RWPE1 (cell line): ENCODE results near the gene HMOX2.

Source experiments
- CTCF ChIA-PET: fragments of 350-600 bp; sonication (Branson Sonifier 250); formaldehyde crosslinking; extraction: SDS; loops from one replicate; lab custom pipeline; 2021; lab: Yijun Ruan, JAX
- POLR2A ChIA-PET: fragments of 400-600 bp; formaldehyde crosslinking; extraction: SDS; loops from one replicate; lab custom pipeline; 2020; ENCODE audit warnings: antibody characterized with exemption; ENCODE audit not compliant: low non-redundant PET; lab: Yijun Ruan, JAX
- DNase-seq: peaks from one replicate; pipeline ENCODE4 v3.0.0; 2012; ENCODE audit warnings: low spot score
- H3K27ac ChIP-seq: fragments of 450-650 bp; 2 replicates; pipeline ENCODE4 v1.5.1; 2017
- CTCF ChIP-seq: fragments of 450-650 bp; conservative IDR thresholded peaks from 2 replicates; pipeline ENCODE4 v1.5.1; 2017; ENCODE audit warnings: low read depth, mild to moderate bottlenecking

Gene HMOX2

GRCh38 chr16:4433914-4434787 lies 42.0 kb upstream of the HMOX2 start:
- no peak for TF ChIP-seq CTCF
- H3K27ac ChIP-seq: no peak overlapping the region
- ChIA-PET POLR2A (interaction anchor here (0.7 kb wide), 1 partner anchor 31 kb away, joined by 4 read pairs; no protein-coding TSS in a partner anchor), CTCF (no interaction called here)
- DNase-seq: no peak

GRCh38 chr16:4435337-4436067 lies 40.7 kb upstream of the HMOX2 start:
- POLR2A ChIA-PET: interaction anchor here (0.6 kb wide), 1 partner anchor 53 kb away, joined by 3 read pairs; no protein-coding TSS in a partner anchor
- H3K27ac ChIP-seq: no peak overlapping the region
- CTCF ChIA-PET: interaction anchor here (0.7 to 0.8 kb wide), 3 partner anchors 33 to 146 kb away, joined by 3 to 4 read pairs (median 3); no protein-coding TSS in a partner anchor
- no peak for TF ChIP-seq CTCF
- DNase-seq: no peak

GRCh38 chr16:4437366-4437765 lies 38.8 kb upstream of the HMOX2 start:
- POLR2A ChIA-PET: no interaction called here
- CTCF ChIA-PET: interaction anchor here (0.6 to 0.7 kb wide), 3 partner anchors 14 to 128 kb away, joined by 3 to 7 read pairs (median 4); no protein-coding TSS in a partner anchor
- TF ChIP-seq CTCF: no peak
- H3K27ac ChIP-seq: no peak overlapping the region
- DNase-seq: no peak

- TF ChIP-seq CTCF: no peak
- no peak for DNase-seq
- ChIA-PET CTCF (no interaction called here), POLR2A (interaction anchor here (0.6 kb wide), 1 partner anchor 22 kb away, joined by 7 read pairs; no protein-coding TSS in a partner anchor)
- no peak overlapping the region for H3K27ac ChIP-seq
These were observed 33.8 kb upstream of the HMOX2 start for GRCh38 chr16:4442371-4442770.

GRCh38 chr16:4443271-4443670 lies 32.9 kb upstream of the HMOX2 start:
- POLR2A ChIA-PET: no interaction called here
- DNase-seq: no peak
- CTCF ChIA-PET: no interaction called here

More at GRCh38 chr16:4443271-4443670, 32.9 kb upstream of the HMOX2 start:
- H3K27ac ChIP-seq: no peak overlapping the region
- no peak for TF ChIP-seq CTCF
